ENCODE data around the gene RAD18. TPM values are rescaled to one million over a fixed set of nuclear protein-coding genes. Genes with fewer than 3 reads are reported as not detected.
A peak's percentile ranks its signal among the peaks of the same experiment; 100 is the strongest.

Gene RAD18
- total RNA-seq, 1 experiment from 2014 or later, result 13.8 TPM

GRCh38 chr3:8976540-8977182, 13.4 kb upstream of the RAD18 start:
- no peak overlapping the region for H3K4me3 ChIP-seq (ENCODE audit: low read depth in 2 of 2, low read length in 2 of 2)
- POLR2A ChIA-PET, result interaction anchor here (0.5 kb wide), 1 partner anchor 51 kb away, joined by 4 read pairs; no protein-coding TSS in a partner anchor
- ATAC-seq (no peak), DNase-seq (ENCODE audit: low read depth, low spot score) (no peak)
- H3K9me3 ChIP-seq (ENCODE audit: control insufficient read depth, insufficient read depth, low read depth, low read length), result no peaks in the 10 kb centered on the region
- H3K36me3 ChIP-seq (ENCODE audit: control insufficient read depth, insufficient read depth, low read length), result no peaks in the 10 kb centered on the region
- no peaks in the 10 kb centered on the region for H3K27me3 ChIP-seq (ENCODE audit: control insufficient read depth, insufficient read depth, low read length)
- no peaks in the 10 kb centered on the region for H3K4me1 ChIP-seq (ENCODE audit: control insufficient read depth, insufficient read depth, low read length)
- no peak overlapping the region for H3K27ac ChIP-seq (ENCODE audit: low read length)
- BruUV-seq (replicated peaks), result no TSS peak
- in situ Hi-C loops (cut with HindIII; ENCODE audit: low pct_unique_long_range_greater_than_20kb, low sequenced_read_pairs) (no loop called here), intact Hi-C loops (cut with micrococcal nuclease; ENCODE audit: unreplicated experiment) (no loop called here)
- no peak for TF ChIP-seq CTCF (IDR thresholded peaks at IDR 0.05)
- TF ChIP-seq POLR2AphosphoS5 (IDR thresholded peaks at IDR 0.05; ENCODE audit: low read depth, low read length), result no peak
- TF ChIP-seq TCF7L2 (IDR thresholded peaks at IDR 0.05; ENCODE audit: low read depth, low read length), result no peak
- no peak for TF ChIP-seq SIN3A (IDR thresholded peaks at IDR 0.05; ENCODE audit: borderline replicate concordance, insufficient read depth, low read depth, low read length)
- CTCF ChIA-PET, result no interaction called here

GRCh38 chr3:8975081-8976020, 12.1 kb upstream of the RAD18 start:
- Histone ChIP-seq H3K4me1 (ENCODE audit: control insufficient read depth, insufficient read depth, low read length) (no peaks in the 10 kb centered on the region), H3K27me3 (ENCODE audit: control insufficient read depth, insufficient read depth, low read length) (no peaks in the 10 kb centered on the region), H3K27ac (ENCODE audit: low read length) (no peak overlapping the region), H3K4me3 (ENCODE audit: low read depth in 2 of 2, low read length in 2 of 2) (no peak overlapping the region), H3K9me3 (ENCODE audit: control insufficient read depth, insufficient read depth, low read depth, low read length) (no peaks in the 10 kb centered on the region), H3K36me3 (ENCODE audit: control insufficient read depth, insufficient read depth, low read length) (no peaks in the 10 kb centered on the region)
- no TSS peak for BruUV-seq (replicated peaks)
- in situ Hi-C loops (cut with HindIII; ENCODE audit: low pct_unique_long_range_greater_than_20kb, low sequenced_read_pairs), result no loop called here
- peak; percentile 35; the same call in 1 of the 2 replicates for ATAC-seq
- TF ChIP-seq CTCF (IDR thresholded peaks at IDR 0.05) (no peak), TCF7L2 (IDR thresholded peaks at IDR 0.05; ENCODE audit: low read depth, low read length) (no peak), POLR2AphosphoS5 (IDR thresholded peaks at IDR 0.05; ENCODE audit: low read depth, low read length) (no peak), SIN3A (IDR thresholded peaks at IDR 0.05; ENCODE audit: borderline replicate concordance, insufficient read depth, low read depth, low read length) (no peak), REST (IDR thresholded peaks at IDR 0.05; ENCODE audit: insufficient read depth in 1 of 2, low read depth in 2 of 2, low read length in 1 of 2) (no peak)
- ChIA-PET POLR2A (no interaction called here), CTCF (interaction anchor here (1.2 kb wide), 1 partner anchor 13 kb away, joined by 4 read pairs; no protein-coding TSS in a partner anchor)
- intact Hi-C loops (cut with micrococcal nuclease; ENCODE audit: unreplicated experiment), result no loop called here
- no peak for DNase-seq (ENCODE audit: low read depth, low spot score)

All from Panc1 (cell line).